HepG2 (cell line): ENCODE results near the gene NDUFB3. TPM values are rescaled to one million over a fixed set of nuclear protein-coding genes. Genes with fewer than 3 reads are reported as not detected.

Experiments
- ETV5 ChIP-seq: IDR thresholded peaks from 2 replicates; pipeline ENCODE4 v1.6.1; 2018; ENCODE audit warnings: missing biosample characterization, missing genetic modification reagents, inconsistent platforms, borderline replicate concordance
- FOXO1 ChIP-seq: sonication (generic); formaldehyde crosslinking; IDR thresholded peaks from 2 replicates; pipeline ENCODE4 v1.4.0; 2020; ENCODE audit warnings: missing genetic modification reagents
- GPBP1L1 ChIP-seq: sonication (generic); formaldehyde crosslinking; IDR thresholded peaks from 2 replicates; pipeline ENCODE4 v1.5.0; 2020; ENCODE audit warnings: mild to moderate bottlenecking, missing genetic modification reagents
- GTF2F1 ChIP-seq: fragments of 150-350 bp; IDR thresholded peaks from 2 replicates; pipeline ENCODE4 v1.6.1; 2014; ENCODE audit warnings: low read length
- KDM4B ChIP-seq: sonication (generic); formaldehyde crosslinking; IDR thresholded peaks from 2 replicates; pipeline ENCODE4 v1.4.0; 2020; ENCODE audit warnings: missing genetic modification reagents
- KLF16 ChIP-seq, 2 experiments: sonication (generic) in 1 of 2; formaldehyde crosslinking in 1 of 2; IDR thresholded peaks; 2 replicates each; pipeline versions ENCODE4 v1.6.1 to v1.8.0; 2016 to 2023; ENCODE audit warnings: missing genetic modification reagents in 2 of 2, missing compliant biosample characterization in 1 of 2
- NPAS2 ChIP-seq: sonication (generic); formaldehyde crosslinking; IDR thresholded peaks from 2 replicates; pipeline ENCODE4 v1.8.0; 2022; ENCODE audit warnings: mild to moderate bottlenecking, missing genetic modification reagents, borderline replicate concordance
- NR3C1 ChIP-seq: sonication (generic); formaldehyde crosslinking; IDR thresholded peaks from 2 replicates; pipeline ENCODE4 v1.4.0; 2020; ENCODE audit warnings: missing genetic modification reagents
- ZBED4 ChIP-seq: sonication (generic); formaldehyde crosslinking; IDR thresholded peaks from 2 replicates; pipeline ENCODE4 v1.4.0; 2020; ENCODE audit warnings: missing genetic modification reagents, borderline replicate concordance
- ZBTB2 ChIP-seq: sonication (generic); formaldehyde crosslinking; IDR thresholded peaks from 2 replicates; pipeline ENCODE4 v1.8.0; 2022; ENCODE audit warnings: low read depth, missing genetic modification reagents
- ZBTB33 ChIP-seq: sonication (generic); formaldehyde crosslinking; IDR thresholded peaks from 2 replicates; pipeline ENCODE4 v1.4.0; 2020; ENCODE audit warnings: missing genetic modification reagents
- ZNF33B ChIP-seq: sonication (generic); formaldehyde crosslinking; IDR thresholded peaks from 2 replicates; pipeline ENCODE4 v1.5.1; 2020; ENCODE audit warnings: mild to moderate bottlenecking, missing genetic modification reagents
- ZNF543 ChIP-seq: sonication (generic); formaldehyde crosslinking; IDR thresholded peaks from 2 replicates; pipeline ENCODE4 v1.4.0; 2020; ENCODE audit warnings: mild to moderate bottlenecking, missing genetic modification reagents
- ZNF672 ChIP-seq: sonication (generic); formaldehyde crosslinking; IDR thresholded peaks from 2 replicates; pipeline ENCODE4 v1.8.1; 2022; ENCODE audit warnings: missing genetic modification reagents
- ZNF713 ChIP-seq: sonication (generic); formaldehyde crosslinking; IDR thresholded peaks from 2 replicates; pipeline ENCODE4 v1.4.0; 2020; ENCODE audit warnings: mild to moderate bottlenecking, missing genetic modification reagents
- ZNF746 ChIP-seq: sonication (generic); formaldehyde crosslinking; IDR thresholded peaks from 2 replicates; pipeline ENCODE4 v1.8.0; 2022; ENCODE audit warnings: mild to moderate bottlenecking, missing genetic modification reagents
- ZNF784 ChIP-seq: sonication (generic); formaldehyde crosslinking; IDR thresholded peaks from 2 replicates; pipeline ENCODE4 v1.5.1; 2020; ENCODE audit warnings: missing genetic modification reagents, mild to moderate bottlenecking, borderline replicate concordance
- ZNF792 ChIP-seq: IDR thresholded peaks from 2 replicates; pipeline ENCODE4 v1.6.1; 2016
- polyA plus RNA-seq, 8 experiments: library from polyadenylated mRNA; depleted of rRNA in 3 of 8; stranded (reverse) in 7 of 8; unstranded in 1 of 8; fragments of >200 nt; fragmentation: Illumina TruSeq in 4 of 8; extraction: Trizol in 4 of 8; gene quantifications; 2 replicates each; pipeline versions ENCODE4 v1.2.1 to v1.2.3, GENCODE V29; 2011 to 2016; ENCODE audit warnings: low read depth in 4 of 8, missing spikeins in 1 of 8, mixed read lengths in 1 of 8; ENCODE audit not compliant: insufficient read depth in 1 of 8
- total RNA-seq, 5 experiments: library from RNA; depleted of rRNA; stranded (reverse); fragments of >200 nt; fragmentation: Illumina TruSeq; extraction: Trizol; gene quantifications; 2 replicates each; pipeline ENCODE4 v1.2.3, GENCODE V29; 2016; ENCODE audit warnings: low read depth in 1 of 5
- TF ChIP-seq, protein P1 (sequence below): sonication (generic); formaldehyde crosslinking; IDR thresholded peaks from 2 replicates; pipeline ENCODE4 v1.8.1; 2023; ENCODE audit warnings: missing genetic modification reagents, mild to moderate bottlenecking, borderline replicate concordance

The NDUFB3 gene
- total and polyA plus RNA-seq, 2 of the 13 experiments (the other 11 are each of a cell fraction or from before 2014, with no cell fraction given) = 50.7 to 159 TPM

- TF ChIP-seq ZBTB2 (CRISPR knock-in tag) (no peak), ZNF792 (peak; percentile 6), ZBED4 (CRISPR knock-in tag) (peak; percentile 44), GTF2F1 (no peak), ZNF672 (CRISPR knock-in tag) (no peak), ZNF746 (0 out of 2 replicates have a peak, but pooled peaks have one; percentile 38), KLF16 (CRISPR knock-in tag; IDR thresholded peaks at IDR 0.05) (peak in 1 of 2 experiments; percentile 89; a peak in 1 of 4 replicates), KDM4B (CRISPR knock-in tag) (no peak), ZNF33B (CRISPR knock-in tag) (no peak), ZBTB33 (CRISPR knock-in tag) (peak; percentile 37; the same call in 1 of the 2 replicates), NPAS2 (peak; percentile 83; the same call in 1 of the 2 replicates), ZNF713 (CRISPR knock-in tag) (no peak), ZNF543 (CRISPR knock-in tag) (peak; percentile 96), FOXO1 (CRISPR knock-in tag) (peak; percentile 45; the same call in 1 of the 2 replicates), ETV5 (CRISPR knock-in tag) (peak; percentile 81), ZNF784 (CRISPR knock-in tag) (peak; percentile 18; the same call in 1 of the 2 replicates), GPBP1L1 (no peak), NR3C1 (CRISPR knock-in tag) (no peak)
- TF ChIP-seq, protein P1, sequence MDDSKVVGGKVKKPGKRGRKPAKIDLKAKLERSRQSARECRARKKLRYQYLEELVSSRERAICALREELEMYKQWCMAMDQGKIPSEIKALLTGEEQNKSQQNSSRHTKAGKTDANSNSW (CRISPR knock-in tag) = 0 out of 2 replicates have a peak, but pooled peaks have one; percentile 27
Observed at GRCh38 chr2:201118121-201118960, 46.5 kb downstream of the NDUFB3 start (continued).
